NB4 (cell line): Measurements from ENCODE around the gene TTC27.

Experiments used
- MAX ChIP-seq: IDR thresholded peaks from 2 replicates; pipeline ENCODE4 v1.6.1; 2011; ENCODE audit warnings: low read depth, low read length
- POLR2A ChIP-seq: IDR thresholded peaks from 2 replicates; pipeline ENCODE4 v1.6.1; 2011; ENCODE audit warnings: mild to moderate bottlenecking; ENCODE audit not compliant: insufficient read length; ENCODE audit errors: extremely low read depth

DNA sequence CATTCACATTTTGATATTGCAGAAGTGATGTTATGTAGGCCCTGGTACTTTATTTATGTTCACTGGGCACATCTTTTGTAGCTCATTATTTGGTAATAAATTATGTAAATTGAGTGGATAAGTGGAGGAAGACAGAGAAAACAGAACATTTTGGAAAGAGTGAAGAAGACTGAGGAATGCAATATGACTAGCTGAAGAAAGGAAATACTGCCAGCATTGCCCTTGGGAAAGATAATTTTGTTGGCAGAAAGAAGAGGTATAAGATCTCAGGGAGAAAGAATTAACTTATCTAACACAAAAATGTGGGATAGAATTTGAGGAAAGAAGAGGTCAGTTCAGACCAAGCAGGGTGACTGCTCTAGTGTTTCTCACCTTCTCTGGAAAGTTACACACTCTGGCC, 118.8 kb downstream of the TTC27 start:
- no peak for TF ChIP-seq POLR2A
- TF ChIP-seq MAX: no peak
